Upper lobe of left lung (tissue), 6 donors: Measurements from ENCODE around the gene DOCK1. TPM values are rescaled to one million over a fixed set of nuclear protein-coding genes. Genes with fewer than 3 reads are reported as not detected.

Experiments used
- ATAC-seq, 2 donors: fragments of 200-7000 bp; cut with Tn5 transposase; one replicate each; pipeline ENCODE4 v1.9.1; 2022; ENCODE audit warnings: mild to moderate bottlenecking in 2 of 2, moderate library complexity in 2 of 2; ENCODE audit not compliant: low FRiP score in 2 of 2
- DNase-seq, 2 donors: peaks; one replicate each; pipeline ENCODE4 v3.0.0-alpha.2; 2019 to 2020
- H3K27ac ChIP-seq, 4 donors: fragments of 200-600 bp; sonication (generic); one replicate each; pipeline ENCODE4 v1.5.1; 2016 to 2019
- H3K27me3 ChIP-seq, 4 donors: fragments of 200-600 bp; sonication (generic); one replicate each; pipeline ENCODE4 v1.5.1; 2017 to 2019
- H3K36me3 ChIP-seq, 4 donors: fragments of 200-600 bp; sonication (generic); one replicate each; pipeline ENCODE4 v1.5.1; 2016 to 2019
- H3K4me1 ChIP-seq, 4 donors: fragments of 200-600 bp; sonication (generic); one replicate each; pipeline ENCODE4 v1.5.1; 2018 to 2019
- H3K4me3 ChIP-seq, 4 donors: fragments of 200-600 bp; sonication (generic); one replicate each; pipeline ENCODE4 v1.5.1; 2017 to 2019; ENCODE audit warnings: mild to moderate bottlenecking in 2 of 4, moderate library complexity in 1 of 4
- H3K9me3 ChIP-seq, 4 donors: fragments of 200-600 bp; sonication (generic); one replicate each; pipeline ENCODE4 v1.5.1; 2018 to 2019
- CTCF ChIP-seq, 6 experiments: fragments of 450-650 bp in 4 of 6; fragments of 200-600 bp in 2 of 6; sonication (generic) in 2 of 6; IDR thresholded peaks; one replicate each; pipeline ENCODE4 v1.5.1; 2016 to 2019; ENCODE audit warnings: antibody characterized with exemption in 6 of 6
- EP300 ChIP-seq, 4 donors: sonication (generic); formaldehyde crosslinking; IDR thresholded peaks; one replicate each; pipeline ENCODE4 v1.5.1; 2017; ENCODE audit warnings: antibody characterized with exemption in 4 of 4, control low read depth in 2 of 4
- POLR2A ChIP-seq, 4 donors: fragments of 450-650 bp; IDR thresholded peaks; one replicate each; pipeline ENCODE4 v1.5.1; 2016 to 2017; ENCODE audit warnings: antibody characterized with exemption in 4 of 4, mild to moderate bottlenecking in 2 of 4
- POLR2AphosphoS5 ChIP-seq, 2 donors: sonication (generic); formaldehyde crosslinking; IDR thresholded peaks; one replicate each; pipeline ENCODE4 v1.5.1; 2017; ENCODE audit warnings: antibody characterized with exemption in 2 of 2
- WGBS, 2 donors: methylation state at CpG; one replicate each; pipeline ENCODE4 v1.1.5; 2017 to 2018; 5-methylcytosine and 5-hydroxymethylcytosine counted together
- total RNA-seq, 6 donors: library from RNA; depleted of rRNA in 4 of 6; stranded (reverse); fragments of >200 nt in 4 of 6; gene quantifications; one replicate each; pipeline versions ENCODE4 v1.1.0 to v1.2.1, GENCODE V29; 2016 to 2021
- donor health status: DM: no; HTN: no; CAD: no; lungs with moderate emphysema.
- donor health status: DM: no; HTN: yes; CAD: no; lungs with severe emphysema.

DOCK1 gene
- total RNA-seq, 6 donors from 2014 or later, result 37.5 to 63.9 (median 45.8) TPM

- TF ChIP-seq POLR2AphosphoS5 (IDR thresholded peaks at IDR 0.05) (no peak), CTCF (IDR thresholded peaks at IDR 0.05) (no peak), POLR2A (IDR thresholded peaks at IDR 0.05) (no peak), EP300 (IDR thresholded peaks at IDR 0.05) (no peak)
- DNase-seq (no peak), ATAC-seq (no peak)
- H3K9me3 ChIP-seq, result peaks cover 0 to 13% (median 6%) of the 10 kb centered on the region in 4 donors
- no peak overlapping the region for H3K4me3 ChIP-seq
- H3K4me1 ChIP-seq, result no peaks in the 10 kb centered on the region
- H3K27me3 ChIP-seq, result no peaks in the 10 kb centered on the region
- peaks cover 0 to 47% (median 17%) of the 10 kb centered on the region in 4 donors for H3K36me3 ChIP-seq
- no peak overlapping the region for H3K27ac ChIP-seq
Measured at GRCh38 chr10:127059314-127059713, 154.1 kb downstream of the DOCK1 start.

GRCh38 chr10:127063762-127064161 is 158.5 kb downstream of the DOCK1 start:
- Histone ChIP-seq H3K4me1 (no peaks in the 10 kb centered on the region), H3K4me3 (no peak overlapping the region), H3K36me3 (peaks cover 0 to 59% (median 21%) of the 10 kb centered on the region in 4 donors), H3K27me3 (no peaks in the 10 kb centered on the region), H3K9me3 (peaks cover 0 to 8% (median 3%) of the 10 kb centered on the region in 4 donors), H3K27ac (no peak overlapping the region)
- 94 to 98% methylated on average over 9 of the region's 9 CpGs for WGBS, 2 donors
- DNase-seq (no peak), ATAC-seq (no peak)
- no peak for TF ChIP-seq EP300 (IDR thresholded peaks at IDR 0.05)
- TF ChIP-seq CTCF (IDR thresholded peaks at IDR 0.05), result no peak
- TF ChIP-seq POLR2A (IDR thresholded peaks at IDR 0.05), result no peak
- no peak for TF ChIP-seq POLR2AphosphoS5 (IDR thresholded peaks at IDR 0.05)

- H3K36me3 ChIP-seq, result peaks cover 0 to 66% (median 21%) of the 10 kb centered on the region in 4 donors
- H3K27ac ChIP-seq, result no peak overlapping the region
- TF ChIP-seq EP300 (IDR thresholded peaks at IDR 0.05), result no peak
- no peak overlapping the region for H3K4me3 ChIP-seq
- ATAC-seq, result no peak
- peaks cover 0 to 2% (median 0%) of the 10 kb centered on the region in 4 donors for H3K9me3 ChIP-seq
- peak; percentile 36 to 49 for DNase-seq
- H3K4me1 ChIP-seq, result no peaks in the 10 kb centered on the region
- no peaks in the 10 kb centered on the region for H3K27me3 ChIP-seq
- WGBS, 2 donors, result 77 to 85% methylated on average over 14 of the region's 14 CpGs
Measured at GRCh38 chr10:127064474-127064873, 159.2 kb downstream of the DOCK1 start.

- peaks cover 0 to 5% (median 0%) of the 10 kb centered on the region in 4 donors for H3K4me1 ChIP-seq
- DNase-seq (no peak), ATAC-seq (no peak)
- H3K27me3 ChIP-seq, result no peaks in the 10 kb centered on the region
- no peak overlapping the region for H3K4me3 ChIP-seq
- TF ChIP-seq EP300 (IDR thresholded peaks at IDR 0.05) (no peak), POLR2AphosphoS5 (IDR thresholded peaks at IDR 0.05) (no peak), CTCF (IDR thresholded peaks at IDR 0.05) (no peak), POLR2A (IDR thresholded peaks at IDR 0.05) (no peak)
- no peak overlapping the region for H3K27ac ChIP-seq
- H3K9me3 ChIP-seq, result no peaks in the 10 kb centered on the region
- H3K36me3 ChIP-seq, result peaks cover 0 to 58% (median 21%) of the 10 kb centered on the region in 4 donors
- 92 to 96% methylated on average over 4 of the region's 4 CpGs for WGBS, 2 donors
Measured at GRCh38 chr10:127067542-127068194, 162.4 kb downstream of the DOCK1 start.

- Histone ChIP-seq H3K9me3 (no peaks in the 10 kb centered on the region), H3K4me3 (no peak overlapping the region), H3K27ac (no peak overlapping the region), H3K4me1 (peaks cover 0 to 5% (median 0%) of the 10 kb centered on the region in 4 donors), H3K36me3 (peaks cover 0 to 50% (median 18%) of the 10 kb centered on the region in 4 donors), H3K27me3 (no peaks in the 10 kb centered on the region)
- ATAC-seq, result no peak
- TF ChIP-seq CTCF (IDR thresholded peaks at IDR 0.05), result no peak
- no peak for TF ChIP-seq POLR2AphosphoS5 (IDR thresholded peaks at IDR 0.05)
- no peak for TF ChIP-seq EP300 (IDR thresholded peaks at IDR 0.05)
- TF ChIP-seq POLR2A (IDR thresholded peaks at IDR 0.05), result no peak
- DNase-seq, result no peak
Measured at GRCh38 chr10:127068485-127068884, 163.3 kb downstream of the DOCK1 start.
